Activated CD4-positive, alpha-beta memory T cell treated with anti-CD3 and anti-CD28 coated beads, Interleukin-2, amount 10 ng/mL, durations not matched to agents 7 days and 5 days (primary cell): ENCODE results near the gene GMEB2. TPM values are rescaled to one million over a fixed set of nuclear protein-coding genes. Genes with fewer than 3 reads are reported as not detected.
A peak's percentile ranks its signal among the peaks of the same experiment; 100 is the strongest.

ENCODE experiments used
- CTCF ChIA-PET: fragments of 350-600 bp; sonication (Branson Sonifier 250); formaldehyde crosslinking; loops from one replicate; lab custom pipeline; 2021; ENCODE audit warnings: antibody characterized with exemption, inconsistent platforms; lab: Charles Lee
- POLR2A ChIA-PET: fragments of 350-600 bp; sonication (Branson Sonifier 250); formaldehyde crosslinking; loops from one replicate; lab custom pipeline; 2021; ENCODE audit warnings: antibody characterized with exemption; lab: Charles Lee
- DNase-seq: peaks from one replicate; pipeline ENCODE4 v3.0.0-alpha.2; 2020
- H3K27ac Mint-ChIP-seq: one replicate; pipeline ENCODE4 v1.8.0; 2021; ENCODE audit warnings: mild to moderate bottlenecking, mixed read lengths
- H3K27me3 Mint-ChIP-seq: one replicate; pipeline ENCODE4 v1.8.0; 2021; ENCODE audit warnings: mixed read lengths
- H3K36me3 Mint-ChIP-seq: one replicate; pipeline ENCODE4 v1.8.0; 2021; ENCODE audit warnings: low read depth, mixed read lengths
- H3K4me1 Mint-ChIP-seq: one replicate; pipeline ENCODE4 v1.8.0; 2021; ENCODE audit warnings: mixed read lengths
- H3K4me3 Mint-ChIP-seq: one replicate; pipeline ENCODE4 v1.8.0; 2021; ENCODE audit warnings: mild to moderate bottlenecking, mixed read lengths
- H3K9me3 Mint-ChIP-seq: one replicate; pipeline ENCODE4 v1.8.0; 2021; ENCODE audit warnings: mixed read lengths
- total RNA-seq, 2 experiments: library from RNA; stranded (reverse); gene quantifications; one replicate each; pipeline ENCODE4 v1.2.3, GENCODE V29; 2021

GMEB2 gene
- total RNA-seq, 2 experiments from 2014 or later: 17.9 to 18.5 TPM

DNA sequence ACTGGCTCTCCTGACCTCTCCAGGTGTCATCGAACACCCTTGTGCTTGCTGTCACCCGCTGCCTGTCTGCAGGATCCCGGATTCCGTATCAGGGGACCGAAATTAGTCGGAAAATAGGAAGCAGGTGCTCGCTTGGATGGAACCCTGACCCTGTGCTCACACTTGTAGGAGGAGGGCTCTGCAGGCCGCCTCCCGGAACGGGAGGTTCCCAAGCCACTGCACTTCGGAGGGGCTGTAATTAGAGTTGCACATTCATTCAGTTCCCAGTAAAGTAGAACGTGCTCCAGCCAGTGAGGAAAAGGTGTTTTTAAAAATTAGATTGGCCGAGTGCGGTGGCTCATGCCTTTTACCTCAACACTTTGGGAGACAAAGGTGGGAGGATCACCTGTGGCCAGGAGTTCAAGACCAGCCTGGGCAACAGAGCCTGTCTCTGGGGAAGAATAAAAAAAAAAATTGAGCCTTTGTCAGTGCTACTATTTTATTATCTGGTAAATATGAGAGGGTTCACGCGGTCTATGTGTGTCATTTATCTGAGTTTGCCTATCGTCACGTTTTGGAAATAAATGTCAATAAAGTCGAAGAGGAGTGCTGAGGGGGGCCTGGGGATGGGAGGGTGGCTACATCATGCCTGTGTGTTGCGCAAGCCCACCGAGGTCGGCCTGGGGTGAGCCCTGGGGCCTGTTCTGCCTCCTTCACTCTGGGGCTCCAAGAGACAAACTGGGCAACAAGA, 1.5 kb upstream of the GMEB2 start:
- peaks cover 28% of the 10 kb centered on the region for H3K36me3 Mint-ChIP-seq
- peak overlapping the region; percentile 92 for H3K27ac Mint-ChIP-seq
- peak; percentile 73 for DNase-seq
- H3K27me3 Mint-ChIP-seq: no peaks in the 10 kb centered on the region
- peak overlapping the region; percentile 98 for H3K4me3 Mint-ChIP-seq
- H3K9me3 Mint-ChIP-seq: no peaks in the 10 kb centered on the region
- peaks cover 32% of the 10 kb centered on the region for H3K4me1 Mint-ChIP-seq
- ChIA-PET CTCF (interaction anchor here (1.0 to 2.0 kb wide), 4 partner anchors 11 to 91 kb away, joined by 3 to 20 read pairs (median 6); partner anchors contain the start of gene PTK6), POLR2A (interaction anchor here (1.3 to 9.8 kb wide), 12 partner anchors 10 to 352 kb away, joined by 4 to 282 read pairs (median 7); partner anchors contain the start of genes HELZ2, LIME1, PPDPF and PRPF6)

DNA sequence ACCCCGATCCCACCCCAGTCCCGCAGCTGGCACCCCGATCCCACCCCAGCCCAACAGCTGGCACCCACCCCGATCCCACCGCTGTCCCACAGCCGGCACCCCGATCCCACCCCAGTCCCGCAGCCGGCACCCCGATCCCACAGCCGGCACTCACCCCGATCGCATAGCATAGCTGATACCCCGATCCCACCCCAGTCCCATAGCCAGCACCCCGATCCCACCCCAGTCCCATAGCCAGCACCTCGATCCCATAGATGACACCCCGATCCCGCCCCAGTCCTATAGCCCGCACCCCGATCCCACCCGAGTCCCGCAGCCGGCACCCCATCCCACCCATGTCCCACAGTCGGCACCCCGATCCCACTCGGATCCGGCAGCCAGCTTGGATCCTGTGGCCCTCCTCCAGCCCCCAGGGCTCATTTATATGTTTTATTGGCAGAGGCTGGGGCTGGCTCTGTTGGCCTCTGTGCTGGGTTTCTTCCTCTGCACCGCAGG, 897 bp upstream of the GMEB2 start:
- no peaks in the 10 kb centered on the region for H3K9me3 Mint-ChIP-seq
- H3K4me1 Mint-ChIP-seq: peaks cover 29% of the 10 kb centered on the region
- DNase-seq: no peak
- H3K36me3 Mint-ChIP-seq: peaks cover 30% of the 10 kb centered on the region
- POLR2A ChIA-PET: interaction anchor here (1.0 to 9.8 kb wide), 18 partner anchors 10 to 352 kb away, joined by 3 to 282 read pairs (median 7); partner anchors contain the start of genes HELZ2, LIME1, PPDPF and PRPF6
- peak overlapping the region; percentile 98 for H3K4me3 Mint-ChIP-seq
- no peaks in the 10 kb centered on the region for H3K27me3 Mint-ChIP-seq
- peak overlapping the region; percentile 92 for H3K27ac Mint-ChIP-seq
- CTCF ChIA-PET: interaction anchor here (1.2 to 1.7 kb wide), 2 partner anchors 14 to 90 kb away, joined by 7 to 20 read pairs; partner anchors contain the start of gene PTK6

DNA sequence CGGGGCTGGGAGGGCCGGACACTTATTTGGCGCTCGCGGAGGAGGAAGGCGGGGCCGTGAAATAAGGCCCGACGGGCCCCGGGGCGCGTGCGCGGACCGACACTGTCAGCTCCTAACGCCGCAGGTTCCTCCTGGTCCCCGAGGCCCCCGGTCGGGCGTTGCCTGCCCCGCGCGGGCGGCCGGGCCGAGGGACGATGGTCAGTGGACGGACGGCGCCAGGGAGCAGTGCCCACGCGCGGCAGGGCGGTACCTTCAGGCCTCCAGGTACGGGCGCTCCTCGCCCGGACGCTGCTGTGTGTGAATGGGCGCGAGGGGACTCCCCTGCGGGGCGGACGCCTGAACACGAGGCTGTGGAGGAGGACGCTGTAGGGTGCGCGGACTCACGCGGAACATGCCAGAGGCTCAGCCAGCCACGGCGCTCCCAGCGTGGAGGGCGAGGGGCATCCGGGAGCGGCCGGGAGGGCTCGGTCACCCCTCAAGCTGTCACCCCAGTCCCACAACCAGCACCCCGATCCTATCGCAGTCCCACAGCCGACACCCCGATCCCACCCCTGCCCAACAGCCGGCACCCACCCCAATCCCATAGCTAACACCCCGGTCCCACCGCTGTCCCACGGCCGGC, 339 bp upstream of the GMEB2 start:
- POLR2A ChIA-PET: interaction anchor here (0.6 to 9.8 kb wide), 26 partner anchors 9 to 452 kb away, joined by 3 to 282 read pairs (median 4); partner anchors contain the start of genes LIME1, OPRL1, PPDPF and PRPF6
- peak overlapping the region; percentile 73 for H3K27ac Mint-ChIP-seq
- H3K4me3 Mint-ChIP-seq: peak overlapping the region; percentile 98
- DNase-seq: peak; percentile 95
- H3K4me1 Mint-ChIP-seq: peaks cover 33% of the 10 kb centered on the region
- no peaks in the 10 kb centered on the region for H3K9me3 Mint-ChIP-seq
- CTCF ChIA-PET: interaction anchor here (0.9 to 1.7 kb wide), 4 partner anchors 11 to 90 kb away, joined by 3 to 20 read pairs (median 10); partner anchors contain the start of gene PTK6
- H3K27me3 Mint-ChIP-seq: no peaks in the 10 kb centered on the region
- H3K36me3 Mint-ChIP-seq: peaks cover 35% of the 10 kb centered on the region

DNA sequence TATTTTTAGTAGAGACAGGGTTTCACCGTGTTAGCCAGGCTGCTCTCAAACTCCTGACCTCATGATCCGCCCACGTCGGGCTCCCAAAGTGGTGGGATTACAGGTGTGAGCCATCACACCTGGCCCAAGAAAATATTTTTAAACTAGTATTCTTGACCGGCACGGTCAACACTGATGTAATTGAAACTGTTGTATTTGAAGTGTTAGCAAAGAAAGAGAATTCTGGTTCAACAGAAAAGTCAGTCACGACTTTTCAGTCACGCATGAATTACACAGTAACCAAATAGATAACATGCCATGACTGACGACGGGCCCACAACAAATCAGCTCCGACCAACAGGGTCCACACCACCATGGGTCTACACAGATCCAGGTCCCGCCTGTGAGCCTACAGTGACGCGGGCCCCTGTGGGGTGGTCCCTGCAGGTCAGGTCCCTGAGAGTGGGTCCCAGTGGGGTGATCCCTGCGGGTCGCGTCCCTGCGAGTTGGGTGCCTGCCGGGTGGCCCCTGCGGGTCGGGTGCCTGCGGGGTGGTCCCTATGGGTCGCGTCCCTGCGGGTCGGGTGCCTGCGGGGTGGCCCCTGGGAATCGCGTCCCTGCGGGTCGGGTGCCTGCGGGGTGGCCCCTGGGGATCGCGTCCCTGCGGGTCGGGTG, 1.0 kb downstream of the GMEB2 start:
- peak; percentile 29 for DNase-seq
- no peaks in the 10 kb centered on the region for H3K27me3 Mint-ChIP-seq
- H3K36me3 Mint-ChIP-seq: peaks cover 35% of the 10 kb centered on the region
- POLR2A ChIA-PET: interaction anchor here (1.1 to 9.8 kb wide), 5 partner anchors 8 to 354 kb away, joined by 3 to 282 read pairs (median 7); partner anchors contain the start of genes PRPF6, PTK6 and SAMD10
- H3K27ac Mint-ChIP-seq: peak overlapping the region; percentile 74
- no peaks in the 10 kb centered on the region for H3K9me3 Mint-ChIP-seq
- H3K4me1 Mint-ChIP-seq: peaks cover 34% of the 10 kb centered on the region
- CTCF ChIA-PET: interaction anchor here (0.6 to 1.6 kb wide), 3 partner anchors 9 to 160 kb away, joined by 3 to 8 read pairs (median 6); no protein-coding TSS in a partner anchor
- H3K4me3 Mint-ChIP-seq: peak overlapping the region; percentile 74

DNA sequence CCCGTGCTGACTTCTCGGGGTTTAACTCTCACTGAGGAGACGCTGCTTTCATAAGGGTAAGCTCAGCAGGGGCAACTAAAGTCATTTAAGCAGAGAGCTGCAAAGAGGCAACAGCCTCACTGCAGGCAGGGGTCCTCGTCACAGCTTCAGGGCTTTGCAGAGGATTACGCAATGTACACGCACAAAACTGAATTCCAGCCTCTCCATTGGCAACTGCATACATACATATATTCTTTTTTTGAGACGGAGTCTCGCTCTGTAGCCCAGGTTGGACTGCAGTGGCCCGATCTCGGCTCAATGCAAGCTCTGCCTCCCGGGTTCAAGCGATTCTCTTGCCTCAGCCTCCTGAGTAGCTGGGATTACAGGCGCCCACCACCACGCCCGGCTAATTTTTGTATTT, 2.4 kb downstream of the GMEB2 start:
- CTCF ChIA-PET: interaction anchor here (1.3 to 1.6 kb wide), 2 partner anchors 14 to 18 kb away, joined by 4 to 8 read pairs; no protein-coding TSS in a partner anchor
- no peak overlapping the region for H3K4me3 Mint-ChIP-seq

DNA sequence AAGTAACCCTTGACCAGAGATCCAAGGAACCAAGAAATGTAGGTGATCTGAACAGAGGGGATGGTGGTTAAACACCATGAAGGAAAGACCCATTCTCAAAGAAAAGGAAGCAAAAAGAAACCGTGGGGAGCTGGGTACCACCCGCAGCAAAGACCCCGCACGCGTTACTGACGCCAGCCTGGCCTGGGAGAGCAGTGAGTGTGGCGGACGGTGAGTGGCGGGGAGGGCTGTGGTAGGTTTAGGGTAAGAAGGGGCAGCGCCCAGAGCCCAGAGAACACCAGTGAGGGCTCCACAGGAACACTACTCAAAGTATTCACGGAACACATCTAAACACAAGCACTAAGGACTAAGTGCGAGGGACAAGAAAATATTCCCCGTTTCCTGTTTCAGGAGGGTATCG, 4.2 kb downstream of the GMEB2 start:
- CTCF ChIA-PET: no interaction called here
- POLR2A ChIA-PET: no interaction called here
- Mint-ChIP-seq H3K27ac (no peak overlapping the region), H3K4me1 (peaks cover 20% of the 10 kb centered on the region), H3K9me3 (no peaks in the 10 kb centered on the region), H3K4me3 (no peak overlapping the region), H3K27me3 (no peaks in the 10 kb centered on the region), H3K36me3 (peaks cover 32% of the 10 kb centered on the region)
- no peak for DNase-seq

More for the DNA sequence above, 2.4 kb downstream of the GMEB2 start:
- peaks cover 31% of the 10 kb centered on the region for H3K4me1 Mint-ChIP-seq
- H3K27me3 Mint-ChIP-seq: no peaks in the 10 kb centered on the region
- POLR2A ChIA-PET: interaction anchor here (1.1 to 9.8 kb wide), 3 partner anchors 14 to 87 kb away, joined by 3 to 282 read pairs (median 4); partner anchors contain the start of gene PTK6
- no peaks in the 10 kb centered on the region for H3K9me3 Mint-ChIP-seq
- H3K36me3 Mint-ChIP-seq: peaks cover 29% of the 10 kb centered on the region
- DNase-seq: no peak
- no peak overlapping the region for H3K27ac Mint-ChIP-seq

DNA sequence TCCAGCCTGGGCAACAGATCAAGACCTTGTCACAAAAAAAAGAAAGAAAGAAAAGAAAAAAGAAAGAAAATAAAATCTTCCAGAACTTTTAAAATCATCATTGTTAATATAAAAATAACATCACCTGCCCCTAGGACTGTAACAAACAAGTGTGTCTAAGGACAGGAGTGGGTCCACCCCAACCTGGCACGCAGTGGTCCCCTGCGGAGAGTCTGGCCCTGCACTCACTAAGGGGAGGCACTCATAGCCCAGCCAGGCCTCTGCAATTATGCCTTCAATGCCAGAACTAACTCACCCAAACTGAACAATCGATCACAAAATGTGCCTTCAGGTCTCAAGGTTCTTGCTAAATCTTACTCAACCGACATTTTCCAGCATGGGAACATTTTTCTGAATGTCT, 4.8 kb downstream of the GMEB2 start:
- H3K27ac Mint-ChIP-seq: no peak overlapping the region
- H3K36me3 Mint-ChIP-seq: peaks cover 34% of the 10 kb centered on the region
- H3K27me3 Mint-ChIP-seq: no peaks in the 10 kb centered on the region
- DNase-seq: no peak
- ChIA-PET POLR2A (interaction anchor here (1.1 to 1.5 kb wide), 2 partner anchors 31 to 101 kb away, joined by 3 read pairs; partner anchors contain the start of gene STMN3), CTCF (interaction anchor here (2.1 kb wide), 1 partner anchor 19 kb away, joined by 6 read pairs; no protein-coding TSS in a partner anchor)
- H3K9me3 Mint-ChIP-seq: no peaks in the 10 kb centered on the region
- peaks cover 20% of the 10 kb centered on the region for H3K4me1 Mint-ChIP-seq
- H3K4me3 Mint-ChIP-seq: no peak overlapping the region

DNA sequence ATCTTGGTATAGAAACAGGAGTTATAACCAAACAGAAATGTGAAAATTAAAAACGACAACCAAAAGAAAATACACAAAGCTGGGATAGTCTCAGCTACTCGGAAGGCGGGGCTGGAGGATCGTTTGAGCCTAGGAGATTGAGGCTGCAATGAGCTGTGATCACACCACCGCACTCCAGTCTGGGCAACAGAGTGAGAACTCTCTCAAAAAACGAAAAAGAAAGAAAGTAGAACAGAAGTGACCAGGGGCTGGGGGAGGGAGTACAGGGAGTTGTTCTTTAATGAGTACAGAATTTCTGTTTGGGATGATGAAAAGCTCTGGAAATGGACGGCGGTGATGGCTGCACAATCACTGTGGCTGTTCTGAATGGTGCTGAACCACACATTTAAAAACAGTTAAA, 5.9 kb downstream of the GMEB2 start:
- H3K4me3 Mint-ChIP-seq: no peak overlapping the region
- ChIA-PET CTCF (interaction anchor here (2.1 kb wide), 1 partner anchor 21 kb away, joined by 6 read pairs; no protein-coding TSS in a partner anchor), POLR2A (interaction anchor here (0.7 to 1.5 kb wide), 4 partner anchors 19 to 32 kb away, joined by 3 read pairs; partner anchors contain the start of gene STMN3)
- H3K4me1 Mint-ChIP-seq: peaks cover 20% of the 10 kb centered on the region
- no peaks in the 10 kb centered on the region for H3K27me3 Mint-ChIP-seq
- H3K27ac Mint-ChIP-seq: no peak overlapping the region
- H3K36me3 Mint-ChIP-seq: peaks cover 42% of the 10 kb centered on the region
- no peaks in the 10 kb centered on the region for H3K9me3 Mint-ChIP-seq
- no peak for DNase-seq

DNA sequence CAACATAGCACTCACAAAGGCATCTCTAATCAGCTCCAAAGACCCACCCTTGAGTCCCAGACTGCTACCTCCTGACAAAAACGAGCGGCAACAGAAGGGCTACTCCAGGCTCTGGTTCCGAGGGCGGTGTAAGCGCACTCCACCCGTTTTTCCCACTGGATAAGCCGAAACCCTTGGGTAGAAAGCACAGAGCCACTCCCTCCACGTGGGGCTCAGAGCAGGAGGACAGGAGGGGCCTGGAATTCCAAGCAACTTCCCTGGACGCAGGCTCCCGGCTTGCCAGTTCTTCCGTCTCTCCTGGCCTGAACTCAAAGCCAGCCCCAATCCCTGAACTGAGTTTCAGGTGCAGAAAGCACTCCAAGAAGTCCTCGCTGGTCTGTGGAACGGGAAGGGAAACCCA, 7.4 kb downstream of the GMEB2 start:
- CTCF ChIA-PET: no interaction called here
- H3K36me3 Mint-ChIP-seq: peaks cover 50% of the 10 kb centered on the region
- no peaks in the 10 kb centered on the region for H3K27me3 Mint-ChIP-seq
- peaks cover 11% of the 10 kb centered on the region for H3K4me1 Mint-ChIP-seq
- H3K27ac Mint-ChIP-seq: no peak overlapping the region
- no peak overlapping the region for H3K4me3 Mint-ChIP-seq
- POLR2A ChIA-PET: interaction anchor here (1.0 to 2.8 kb wide), 2 partner anchors 8 to 21 kb away, joined by 3 to 12 read pairs; partner anchors contain the start of gene GMEB2
- no peak for DNase-seq
- H3K9me3 Mint-ChIP-seq: no peaks in the 10 kb centered on the region

DNA sequence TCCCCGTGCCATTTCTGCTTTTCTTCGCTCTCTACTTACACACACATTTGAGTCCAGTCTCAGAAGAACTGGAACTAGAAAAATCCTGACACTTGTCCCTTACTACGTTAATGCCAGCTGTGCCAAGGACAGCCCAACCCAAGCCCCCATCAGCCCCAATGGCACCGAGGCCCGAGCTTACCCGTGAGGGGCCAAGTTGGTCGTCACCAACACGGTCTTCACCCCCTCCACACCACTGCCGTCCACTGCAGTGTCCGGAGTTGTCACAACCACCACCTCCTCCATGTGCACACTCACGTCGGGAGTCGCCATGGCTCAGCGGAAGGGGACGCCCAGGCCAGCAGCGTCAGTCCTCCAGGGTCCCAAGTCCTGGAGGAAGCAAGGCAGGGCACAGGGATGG, 7.8 kb downstream of the GMEB2 start:
- CTCF ChIA-PET: interaction anchor here (1.9 kb wide), 1 partner anchor 23 kb away, joined by 5 read pairs; no protein-coding TSS in a partner anchor
- no peak overlapping the region for H3K4me3 Mint-ChIP-seq

DNA sequence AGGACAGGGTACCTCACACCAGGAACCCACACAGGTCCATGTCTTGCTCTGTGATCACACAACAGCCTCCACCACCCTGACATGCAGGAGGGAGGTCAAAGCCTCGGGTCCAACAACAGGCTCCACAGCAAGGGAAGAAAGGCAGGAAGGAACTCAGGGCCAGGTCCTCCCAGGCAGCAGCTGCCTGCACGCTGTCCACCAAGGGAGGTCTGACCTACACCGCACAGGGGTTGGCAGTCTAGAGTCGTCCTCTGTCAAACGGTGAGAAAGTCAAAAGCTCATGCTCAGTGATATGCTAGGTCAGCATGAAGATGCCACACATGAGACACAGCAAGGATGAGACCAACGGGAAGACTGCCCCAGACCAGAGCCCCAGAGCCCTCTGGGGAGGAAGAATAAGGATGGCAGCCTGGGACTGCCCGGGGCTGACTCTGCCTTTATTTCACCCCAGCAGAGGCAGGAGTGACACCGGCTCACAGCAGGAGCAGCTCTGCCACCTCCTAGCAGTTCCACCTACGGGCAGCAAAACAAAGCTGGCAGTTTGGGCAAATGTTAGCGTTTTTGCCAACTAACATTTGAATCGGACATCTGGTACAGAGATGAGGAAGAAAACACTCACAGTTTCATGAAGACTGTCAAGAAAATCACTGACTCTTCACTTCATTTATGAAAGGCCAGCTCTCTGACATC, 8.5 kb downstream of the GMEB2 start:
- H3K27ac Mint-ChIP-seq: no peak overlapping the region
- ChIA-PET POLR2A (interaction anchor here (1.0 to 2.8 kb wide), 2 partner anchors 9 to 23 kb away, joined by 3 to 12 read pairs; partner anchors contain the start of gene GMEB2), CTCF (interaction anchor here (1.9 kb wide), 1 partner anchor 23 kb away, joined by 5 read pairs; no protein-coding TSS in a partner anchor)
- peaks cover 9% of the 10 kb centered on the region for H3K4me1 Mint-ChIP-seq
- no peak for DNase-seq
- H3K27me3 Mint-ChIP-seq: no peaks in the 10 kb centered on the region
- peaks cover 51% of the 10 kb centered on the region for H3K36me3 Mint-ChIP-seq
- H3K9me3 Mint-ChIP-seq: no peaks in the 10 kb centered on the region
- H3K4me3 Mint-ChIP-seq: no peak overlapping the region

More for the DNA sequence above, 7.8 kb downstream of the GMEB2 start:
- H3K9me3 Mint-ChIP-seq: no peaks in the 10 kb centered on the region
- POLR2A ChIA-PET: interaction anchor here (1.0 to 2.8 kb wide), 2 partner anchors 8 to 23 kb away, joined by 3 to 12 read pairs; partner anchors contain the start of gene GMEB2
- no peak for DNase-seq
- peaks cover 48% of the 10 kb centered on the region for H3K36me3 Mint-ChIP-seq
- H3K27me3 Mint-ChIP-seq: no peaks in the 10 kb centered on the region
- peaks cover 9% of the 10 kb centered on the region for H3K4me1 Mint-ChIP-seq
- H3K27ac Mint-ChIP-seq: no peak overlapping the region
